Activated T-cell treated with anti-CD3 and anti-CD28 coated beads, Interleukin-2, amount 50 U/mL, for 4 hours (primary cell): Measurements from ENCODE around the gene SNRPB2. TPM values are rescaled to one million over a fixed set of nuclear protein-coding genes. Genes with fewer than 3 reads are reported as not detected.

Experiments
- ATAC-seq, 2 donors: fragments of 200-7000 bp; cut with Tn5 transposase; one replicate each; pipeline ENCODE4 v1.10.0; 2021
- DNase-seq: peaks from one replicate; pipeline ENCODE4 v3.0.0-alpha.2; 2020
- H3K27me3 Mint-ChIP-seq: one replicate; pipeline ENCODE4 v1.8.0; 2021; ENCODE audit warnings: low read depth, mixed read lengths
- H3K36me3 Mint-ChIP-seq: one replicate; pipeline ENCODE4 v1.8.0; 2022; ENCODE audit warnings: mixed read lengths; ENCODE audit not compliant: insufficient read depth
- H3K4me1 Mint-ChIP-seq: one replicate; pipeline ENCODE4 v1.8.0; 2021; ENCODE audit warnings: low read depth, mixed read lengths
- H3K4me3 Mint-ChIP-seq: one replicate; pipeline ENCODE4 v1.8.0; 2021; ENCODE audit warnings: mild to moderate bottlenecking, moderate library complexity, mixed read lengths
- H3K9me3 Mint-ChIP-seq: one replicate; pipeline ENCODE4 v1.8.0; 2021; ENCODE audit warnings: mixed read lengths
- total RNA-seq, 3 donors: library from RNA; stranded (reverse); gene quantifications; one replicate each; pipeline ENCODE4 v1.2.1, GENCODE V29; 2021

SNRPB2 gene
- total RNA-seq, 3 donors from 2014 or later, result 147 to 166 (median 158) TPM

- no peak overlapping the region for H3K4me3 Mint-ChIP-seq
- peaks cover 9% of the 10 kb centered on the region for H3K27me3 Mint-ChIP-seq
- H3K4me1 Mint-ChIP-seq, result peaks cover 2% of the 10 kb centered on the region
- DNase-seq (no peak), ATAC-seq (no peak)
- H3K36me3 Mint-ChIP-seq, result no peaks in the 10 kb centered on the region
- no peaks in the 10 kb centered on the region for H3K9me3 Mint-ChIP-seq
These were observed 19.7 kb downstream of the SNRPB2 start for GRCh38 chr20:16749573-16749972.

GRCh38 chr20:16752082-16752481 lies 22.3 kb downstream of the SNRPB2 start:
- no peaks in the 10 kb centered on the region for H3K36me3 Mint-ChIP-seq
- ATAC-seq, result no peak
- H3K27me3 Mint-ChIP-seq, result peaks cover 6% of the 10 kb centered on the region
- no peaks in the 10 kb centered on the region for H3K9me3 Mint-ChIP-seq
- no peak for DNase-seq
- peaks cover 2% of the 10 kb centered on the region for H3K4me1 Mint-ChIP-seq
- no peak overlapping the region for H3K4me3 Mint-ChIP-seq

- ATAC-seq (no peak), DNase-seq (no peak)
- Mint-ChIP-seq H3K9me3 (no peaks in the 10 kb centered on the region), H3K4me1 (peaks cover 2% of the 10 kb centered on the region), H3K4me3 (no peak overlapping the region), H3K36me3 (no peaks in the 10 kb centered on the region), H3K27me3 (peaks cover 4% of the 10 kb centered on the region)
These were observed 23.1 kb downstream of the SNRPB2 start for GRCh38 chr20:16752901-16753300.

GRCh38 chr20:16758454-16759180 lies 28.8 kb downstream of the SNRPB2 start:
- DNase-seq (no peak), ATAC-seq (no peak)
- H3K36me3 Mint-ChIP-seq, result no peaks in the 10 kb centered on the region
- no peak overlapping the region for H3K4me3 Mint-ChIP-seq
- no peaks in the 10 kb centered on the region for H3K9me3 Mint-ChIP-seq
- no peaks in the 10 kb centered on the region for H3K4me1 Mint-ChIP-seq
- no peaks in the 10 kb centered on the region for H3K27me3 Mint-ChIP-seq

- Mint-ChIP-seq H3K36me3 (no peaks in the 10 kb centered on the region), H3K4me1 (no peaks in the 10 kb centered on the region), H3K9me3 (no peaks in the 10 kb centered on the region), H3K27me3 (peaks cover 5% of the 10 kb centered on the region), H3K4me3 (no peak overlapping the region)
- no peak for DNase-seq
- ATAC-seq, result no peak
These were observed 29.3 kb downstream of the SNRPB2 start for GRCh38 chr20:16759181-16759563.

GRCh38 chr20:16760431-16761304 lies 30.8 kb downstream of the SNRPB2 start:
- ATAC-seq (no peak), DNase-seq (no peak)
- no peak overlapping the region for H3K4me3 Mint-ChIP-seq
- no peaks in the 10 kb centered on the region for H3K9me3 Mint-ChIP-seq
- H3K36me3 Mint-ChIP-seq, result no peaks in the 10 kb centered on the region
- peaks cover 8% of the 10 kb centered on the region for H3K27me3 Mint-ChIP-seq
- no peaks in the 10 kb centered on the region for H3K4me1 Mint-ChIP-seq

- H3K4me3 Mint-ChIP-seq, result no peak overlapping the region
These were observed 31.5 kb downstream of the SNRPB2 start for GRCh38 chr20:16761305-16761829.

GRCh38 chr20:16764560-16764959 lies 34.7 kb downstream of the SNRPB2 start:
- ATAC-seq, result no peak
- peaks cover 12% of the 10 kb centered on the region for H3K27me3 Mint-ChIP-seq
- DNase-seq, result no peak
- H3K36me3 Mint-ChIP-seq, result no peaks in the 10 kb centered on the region
- H3K4me1 Mint-ChIP-seq, result no peaks in the 10 kb centered on the region
- no peaks in the 10 kb centered on the region for H3K9me3 Mint-ChIP-seq
- no peak overlapping the region for H3K4me3 Mint-ChIP-seq

More at GRCh38 chr20:16761305-16761829, 31.5 kb downstream of the SNRPB2 start:
- DNase-seq, result peak; percentile 24
- Mint-ChIP-seq H3K4me1 (no peaks in the 10 kb centered on the region), H3K36me3 (no peaks in the 10 kb centered on the region), H3K27me3 (peaks cover 8% of the 10 kb centered on the region), H3K9me3 (no peaks in the 10 kb centered on the region)
- peak; percentile 54 to 62 for ATAC-seq

GRCh38 chr20:16771213-16771612 lies 41.4 kb downstream of the SNRPB2 start:
- Mint-ChIP-seq H3K9me3 (peaks cover 10% of the 10 kb centered on the region), H3K36me3 (no peaks in the 10 kb centered on the region), H3K4me3 (no peak overlapping the region), H3K4me1 (no peaks in the 10 kb centered on the region), H3K27me3 (peaks cover 9% of the 10 kb centered on the region)
- DNase-seq, result no peak
- ATAC-seq, result no peak

GRCh38 chr20:16775961-16776360 lies 46.1 kb downstream of the SNRPB2 start:
- ATAC-seq (no peak), DNase-seq (no peak)
- Mint-ChIP-seq H3K27me3 (peaks cover 11% of the 10 kb centered on the region), H3K4me3 (no peak overlapping the region), H3K9me3 (peaks cover 14% of the 10 kb centered on the region), H3K36me3 (no peaks in the 10 kb centered on the region), H3K4me1 (no peaks in the 10 kb centered on the region)

GRCh38 chr20:16777126-16777525 lies 47.3 kb downstream of the SNRPB2 start:
- ATAC-seq, result no peak
- Mint-ChIP-seq H3K4me1 (no peaks in the 10 kb centered on the region), H3K36me3 (no peaks in the 10 kb centered on the region), H3K9me3 (peaks cover 15% of the 10 kb centered on the region), H3K4me3 (no peak overlapping the region), H3K27me3 (peaks cover 11% of the 10 kb centered on the region)
- no peak for DNase-seq

GRCh38 chr20:16778159-16778558 lies 48.3 kb downstream of the SNRPB2 start:
- DNase-seq (no peak), ATAC-seq (no peak)
- Mint-ChIP-seq H3K36me3 (no peaks in the 10 kb centered on the region), H3K9me3 (peaks cover 21% of the 10 kb centered on the region), H3K4me1 (no peaks in the 10 kb centered on the region), H3K27me3 (peaks cover 11% of the 10 kb centered on the region), H3K4me3 (no peak overlapping the region)

GRCh38 chr20:16781496-16781895 lies 51.7 kb downstream of the SNRPB2 start:
- no peaks in the 10 kb centered on the region for H3K4me1 Mint-ChIP-seq
- H3K27me3 Mint-ChIP-seq, result peaks cover 15% of the 10 kb centered on the region
- DNase-seq (no peak), ATAC-seq (no peak)
- H3K9me3 Mint-ChIP-seq, result peaks cover 14% of the 10 kb centered on the region
- H3K4me3 Mint-ChIP-seq, result no peak overlapping the region
- no peaks in the 10 kb centered on the region for H3K36me3 Mint-ChIP-seq

GRCh38 chr20:16785226-16785625 lies 55.4 kb downstream of the SNRPB2 start:
- H3K36me3 Mint-ChIP-seq, result no peaks in the 10 kb centered on the region
- DNase-seq (no peak), ATAC-seq (no peak)
- no peaks in the 10 kb centered on the region for H3K4me1 Mint-ChIP-seq
- no peak overlapping the region for H3K4me3 Mint-ChIP-seq
- H3K9me3 Mint-ChIP-seq, result peaks cover 13% of the 10 kb centered on the region
- peaks cover 17% of the 10 kb centered on the region for H3K27me3 Mint-ChIP-seq
